Keratinocyte (primary cell): Measurements from ENCODE around the gene EIF5AL1.

Source experiments
- EZH2 ChIP-seq: IDR thresholded peaks from one replicate; pipeline ENCODE4 v1.6.1; 2012; ENCODE audit warnings: inconsistent platforms, mild to moderate bottlenecking, low read length, moderate library complexity
- TF ChIP-seq, protein P1 (sequence below), 3 experiments: IDR thresholded peaks in 1 of 3; conservative IDR thresholded peaks in 1 of 3; optimal IDR thresholded peaks in 1 of 3; 2 replicates in 2 of 3; 3 replicates in 1 of 3; pipeline versions ENCODE3 to v1.5.1; 2011; ENCODE audit warnings: low read length in 3 of 3, mild to moderate bottlenecking in 3 of 3, moderate library complexity in 2 of 3, control low read depth in 1 of 3, inconsistent platforms in 1 of 3; ENCODE audit not compliant: insufficient read depth in 2 of 3; ENCODE audit errors: extremely low read depth in 1 of 3

DNA sequence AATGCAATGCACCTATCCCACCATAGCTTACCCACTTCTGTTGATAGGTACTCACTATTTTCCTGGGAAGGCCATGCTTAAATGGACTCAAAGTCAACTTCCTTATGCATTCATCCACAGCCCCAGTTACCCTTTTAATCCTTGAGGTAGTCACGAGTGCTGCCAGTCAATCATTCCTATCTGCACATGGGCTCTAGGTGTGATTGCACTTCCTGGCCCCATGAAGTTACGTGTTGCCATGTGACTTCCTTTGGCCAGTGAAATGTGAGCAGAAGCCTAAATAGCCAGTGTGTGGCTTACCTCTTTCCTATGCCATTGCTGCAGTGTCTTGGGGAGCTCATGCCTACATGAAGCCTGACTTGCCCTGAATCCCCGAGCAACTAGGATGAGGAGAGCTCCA, 23.5 kb upstream of the EIF5AL1 start:
- TF ChIP-seq, protein P1, sequence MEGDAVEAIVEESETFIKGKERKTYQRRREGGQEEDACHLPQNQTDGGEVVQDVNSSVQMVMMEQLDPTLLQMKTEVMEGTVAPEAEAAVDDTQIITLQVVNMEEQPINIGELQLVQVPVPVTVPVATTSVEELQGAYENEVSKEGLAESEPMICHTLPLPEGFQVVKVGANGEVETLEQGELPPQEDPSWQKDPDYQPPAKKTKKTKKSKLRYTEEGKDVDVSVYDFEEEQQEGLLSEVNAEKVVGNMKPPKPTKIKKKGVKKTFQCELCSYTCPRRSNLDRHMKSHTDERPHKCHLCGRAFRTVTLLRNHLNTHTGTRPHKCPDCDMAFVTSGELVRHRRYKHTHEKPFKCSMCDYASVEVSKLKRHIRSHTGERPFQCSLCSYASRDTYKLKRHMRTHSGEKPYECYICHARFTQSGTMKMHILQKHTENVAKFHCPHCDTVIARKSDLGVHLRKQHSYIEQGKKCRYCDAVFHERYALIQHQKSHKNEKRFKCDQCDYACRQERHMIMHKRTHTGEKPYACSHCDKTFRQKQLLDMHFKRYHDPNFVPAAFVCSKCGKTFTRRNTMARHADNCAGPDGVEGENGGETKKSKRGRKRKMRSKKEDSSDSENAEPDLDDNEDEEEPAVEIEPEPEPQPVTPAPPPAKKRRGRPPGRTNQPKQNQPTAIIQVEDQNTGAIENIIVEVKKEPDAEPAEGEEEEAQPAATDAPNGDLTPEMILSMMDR (optimal IDR thresholded peaks at IDR 0.05 in 1 of 3, IDR thresholded peaks at IDR 0.05 in 1 of 3, conservative IDR thresholded peaks at IDR 0.05 in 1 of 3; ENCODE audit: extremely low read depth in 1 of 3, insufficient read depth in 2 of 3, low read length in 3 of 3): no peak
- TF ChIP-seq EZH2: no peak
